Type B pancreatic cell (in vitro differentiated cells): Measurements from ENCODE around the gene ESR1. TPM values are rescaled to one million over a fixed set of nuclear protein-coding genes. Genes with fewer than 3 reads are reported as not detected.

Experiments used
- DNase-seq: peaks from one replicate; pipeline ENCODE4 v3.0.0; 2021; ENCODE audit warnings: mixed read lengths; ENCODE audit not compliant: unreplicated experiment; ENCODE audit errors: extremely low spot score
- H3K27ac Mint-ChIP-seq: 2 replicates; pipeline ENCODE4 v1.8.0; 2021; ENCODE audit warnings: mild to moderate bottlenecking, mixed read lengths
- H3K27me3 Mint-ChIP-seq: 2 replicates; pipeline ENCODE4 v1.8.0; 2021; ENCODE audit warnings: mixed read lengths
- H3K36me3 Mint-ChIP-seq: 2 replicates; pipeline ENCODE4 v1.8.0; 2021; ENCODE audit warnings: mixed read lengths
- H3K4me1 Mint-ChIP-seq: one replicate; pipeline ENCODE4 v1.8.0; 2021; ENCODE audit warnings: mixed read lengths; ENCODE audit not compliant: unreplicated experiment
- H3K4me3 Mint-ChIP-seq: 2 replicates; pipeline ENCODE4 v1.8.0; 2021; ENCODE audit warnings: mild to moderate bottlenecking, mixed read lengths
- H3K9me3 Mint-ChIP-seq: 2 replicates; pipeline ENCODE4 v1.8.0; 2021; ENCODE audit warnings: mixed read lengths
- CTCF ChIP-seq: fragments of 200-600 bp; sonication (generic); conservative IDR thresholded peaks from 2 replicates; pipeline ENCODE4 v1.5.0; 2021; ENCODE audit warnings: antibody characterized with exemption, mild to moderate bottlenecking
- total RNA-seq: library from RNA; stranded (reverse); gene quantifications from 2 replicates; pipeline ENCODE4 v1.2.1, GENCODE V29; 2021; ENCODE audit warnings: low replicate concordance

Gene ESR1
- total RNA-seq, 1 donor from 2014 or later, result 0.24 TPM

GRCh38 chr6:152164957-152165356 is 357.5 kb downstream of the ESR1 start:
- Mint-ChIP-seq H3K4me3 (no peak overlapping the region), H3K36me3 (peaks cover 6% of the 10 kb centered on the region), H3K27ac (no peak overlapping the region), H3K27me3 (no peaks in the 10 kb centered on the region), H3K9me3 (no peaks in the 10 kb centered on the region), H3K4me1 (no peaks in the 10 kb centered on the region)
- TF ChIP-seq CTCF, result no peak
- DNase-seq, result no peak

- DNase-seq, result no peak
- Mint-ChIP-seq H3K27me3 (no peaks in the 10 kb centered on the region), H3K36me3 (peaks cover 15% of the 10 kb centered on the region), H3K4me3 (no peak overlapping the region), H3K27ac (no peak overlapping the region), H3K4me1 (no peaks in the 10 kb centered on the region), H3K9me3 (no peaks in the 10 kb centered on the region)
- no peak for TF ChIP-seq CTCF
These were observed 359.0 kb downstream of the ESR1 start for GRCh38 chr6:152166497-152166896.

GRCh38 chr6:152166897-152167296 is 359.4 kb downstream of the ESR1 start:
- no peak for TF ChIP-seq CTCF
- H3K4me1 Mint-ChIP-seq, result no peaks in the 10 kb centered on the region
- no peaks in the 10 kb centered on the region for H3K27me3 Mint-ChIP-seq
- H3K4me3 Mint-ChIP-seq, result no peak overlapping the region
- peaks cover 17% of the 10 kb centered on the region for H3K36me3 Mint-ChIP-seq
- H3K9me3 Mint-ChIP-seq, result no peaks in the 10 kb centered on the region
- no peak overlapping the region for H3K27ac Mint-ChIP-seq
- no peak for DNase-seq

GRCh38 chr6:152167641-152168603 is 360.4 kb downstream of the ESR1 start:
- DNase-seq, result no peak
- H3K9me3 Mint-ChIP-seq, result no peaks in the 10 kb centered on the region
- no peak for TF ChIP-seq CTCF
- no peaks in the 10 kb centered on the region for H3K4me1 Mint-ChIP-seq
- no peak overlapping the region for H3K27ac Mint-ChIP-seq
- H3K36me3 Mint-ChIP-seq, result peaks cover 19% of the 10 kb centered on the region
- H3K27me3 Mint-ChIP-seq, result no peaks in the 10 kb centered on the region
- H3K4me3 Mint-ChIP-seq, result no peak overlapping the region

GRCh38 chr6:152170313-152170701 is 362.8 kb downstream of the ESR1 start:
- no peak for TF ChIP-seq CTCF
- H3K9me3 Mint-ChIP-seq, result no peaks in the 10 kb centered on the region
- no peak overlapping the region for H3K4me3 Mint-ChIP-seq
- no peaks in the 10 kb centered on the region for H3K4me1 Mint-ChIP-seq
- no peak overlapping the region for H3K27ac Mint-ChIP-seq
- H3K36me3 Mint-ChIP-seq, result peaks cover 13% of the 10 kb centered on the region
- no peak for DNase-seq
- no peaks in the 10 kb centered on the region for H3K27me3 Mint-ChIP-seq
